K562 (cell line): ENCODE data around the gene SP4. TPM values are rescaled to one million over a fixed set of nuclear protein-coding genes. Genes with fewer than 3 reads are reported as not detected.

ENCODE experiments used
- ATAC-seq: fragments of 200-7000 bp; cut with Tn5 transposase; 3 replicates; pipeline ENCODE4 v1.9.1; 2020; ENCODE audit warnings: moderate library complexity
- BruUV-seq: library from RNA; stranded (reverse); fragments of 400-500 nt; replicated peaks from 2 replicates; lab custom pipeline; 2021; lab: Mats Ljungman, UMichigan
- CTCF ChIA-PET: fragments of 300-600 bp; formaldehyde crosslinking; extraction: SDS; loops from one replicate; lab custom pipeline; 2021; ENCODE audit warnings: low intra/inter-chr PET ratio; lab: Yijun Ruan, JAX
- POLR2A ChIA-PET: fragments of 300-600, 350-650 bp; sonication (Branson Sonifier 250); formaldehyde crosslinking; extraction: SDS; loops from one replicate; lab custom pipeline; 2021; ENCODE audit warnings: antibody characterized with exemption, inconsistent platforms; lab: Yijun Ruan, JAX
- DNase-seq, 4 experiments: peaks; one replicate each; pipeline versions ENCODE4 v3.0.0 to v3.0.0-alpha.2; 2011 to 2018; ENCODE audit warnings: low spot score in 3 of 4, mixed read lengths in 3 of 4; ENCODE audit errors: extremely low read depth in 1 of 4
- FAIRE-seq: peaks from 2 replicates; lab custom pipeline; 2011; peaks lifted over from hg19 to GRCh38; lab: Jason Lieb, UNC
- H2AFZ ChIP-seq: 2 replicates; pipeline ENCODE4 v1.6.0; 2011; ENCODE audit warnings: low read depth, low read length, control low read depth, inconsistent platforms
- H3K27ac ChIP-seq: fragments of 200-600 bp; 3 replicates; pipeline ENCODE4 v1.8.0; 2011; ENCODE audit warnings: low read depth, mild to moderate bottlenecking, control low read depth, inconsistent platforms, low read length, moderate library complexity, mixed read lengths; ENCODE audit errors: extremely low read depth
- H3K27me3 ChIP-seq, 2 experiments: fragments of 300-600 bp in 1 of 2; 2 replicates in 1 of 2; 3 replicates in 1 of 2; pipeline versions ENCODE4 v1.6.0 to v1.8.0; 2011; ENCODE audit warnings: inconsistent platforms in 2 of 2, low read length in 2 of 2, mild to moderate bottlenecking in 1 of 2, mixed read lengths in 1 of 2, moderate library complexity in 1 of 2; ENCODE audit not compliant: control insufficient read depth in 2 of 2, insufficient read depth in 2 of 2
- H3K36me3 ChIP-seq: fragments of 300-600 bp; 3 replicates; pipeline ENCODE4 v1.8.0; 2011; ENCODE audit warnings: mild to moderate bottlenecking, low read length, inconsistent platforms; ENCODE audit not compliant: control insufficient read depth, insufficient read depth
- H3K4me1 ChIP-seq, 2 experiments: fragments of 200-600 bp in 1 of 2; replicated peaks in 1 of 2; 2 replicates in 1 of 2; 3 replicates in 1 of 2; pipeline versions ENCODE4 v1.5.1 to v1.8.0; 2011; ENCODE audit warnings: inconsistent platforms in 2 of 2, low read length in 2 of 2, mild to moderate bottlenecking in 1 of 2, mixed read lengths in 1 of 2, moderate library complexity in 1 of 2; ENCODE audit not compliant: control insufficient read depth in 2 of 2, insufficient read depth in 2 of 2
- H3K4me2 ChIP-seq: 2 replicates; pipeline ENCODE4 v1.6.1; 2011; ENCODE audit warnings: low read length, control low read depth, inconsistent platforms, mixed read lengths; ENCODE audit not compliant: insufficient read depth
- H3K4me3 ChIP-seq: fragments of 200-600 bp; sonication (generic), shearing (Covaris generic); 2 replicates; pipeline ENCODE4 v1.5.1; 2016; ENCODE audit warnings: control low read depth, inconsistent platforms
- H3K79me2 ChIP-seq: fragments of 200-600 bp; 3 replicates; pipeline ENCODE4 v1.8.0; 2011; ENCODE audit warnings: low read length, inconsistent platforms; ENCODE audit not compliant: control insufficient read depth, insufficient read depth
- H3K9ac ChIP-seq, 2 experiments: 2 replicates each; pipeline versions ENCODE4 v1.6.0 to v1.6.1; 2011; ENCODE audit warnings: low read depth in 2 of 2, low read length in 2 of 2, control low read depth in 1 of 2, inconsistent platforms in 1 of 2, mild to moderate bottlenecking in 1 of 2, mixed read lengths in 1 of 2; ENCODE audit not compliant: insufficient read depth in 1 of 2
- H3K9me1 ChIP-seq: one replicate; pipeline ENCODE4 v1.6.0; 2011; ENCODE audit warnings: inconsistent platforms, mild to moderate bottlenecking, low read length, moderate library complexity; ENCODE audit not compliant: control insufficient read depth, insufficient read depth
- H3K9me3 ChIP-seq: replicated peaks from 2 replicates; pipeline ENCODE4 v1.5.1; 2011; ENCODE audit warnings: low read depth, low read length, inconsistent platforms; ENCODE audit not compliant: control insufficient read depth, insufficient read depth
- H4K20me1 ChIP-seq: replicated peaks from 2 replicates; pipeline ENCODE4 v1.6.1; 2011; ENCODE audit warnings: low read length, inconsistent platforms, mixed read lengths; ENCODE audit not compliant: control insufficient read depth, insufficient read depth
- CHD4 ChIP-seq: fragments of 200-600 bp; sonication (generic); IDR thresholded peaks from 3 replicates; pipeline ENCODE4 v1.6.1; 2012; ENCODE audit warnings: low read depth, mild to moderate bottlenecking, mixed read lengths, low read length, inconsistent platforms; ENCODE audit not compliant: insufficient read depth, insufficient replicate concordance, poor library complexity, severe bottlenecking
- FIP1L1 ChIP-seq: fragments of 200-400 bp; formaldehyde crosslinking; IDR thresholded peaks from 2 replicates; pipeline ENCODE4 v1.6.1; 2018; ENCODE audit warnings: mild to moderate bottlenecking, low read depth, low read length; ENCODE audit not compliant: poor library complexity, severe bottlenecking
- HDAC3 ChIP-seq: fragments of 450-650 bp; IDR thresholded peaks from 2 replicates; pipeline ENCODE4 v1.6.1; 2018; ENCODE audit warnings: borderline replicate concordance, mild to moderate bottlenecking, moderate library complexity; ENCODE audit not compliant: partially characterized antibody
- JUND ChIP-seq, 2 experiments: IDR thresholded peaks; 2 replicates in 1 of 2; 3 replicates in 1 of 2; pipeline ENCODE4 v1.6.1; 2011; ENCODE audit warnings: borderline replicate concordance in 2 of 2, low read depth in 2 of 2, low read length in 2 of 2, improper control_type of control experiment in 1 of 2, missing biosample characterization in 1 of 2, missing genetic modification characterization in 1 of 2, missing genetic modification reagents in 1 of 2
- NFIX ChIP-seq: fragments of 250-450 bp; sonication (Bioruptor Pico); IDR thresholded peaks from 2 replicates; pipeline ENCODE4 v1.4.0; 2020; ENCODE audit warnings: low read depth, mild to moderate bottlenecking, moderate library complexity
- NONO ChIP-seq, 2 experiments: fragments of 200-400 bp in 1 of 2; fragments of 450-650 bp in 1 of 2; formaldehyde crosslinking in 1 of 2; IDR thresholded peaks; 2 replicates each; pipeline ENCODE4 v1.6.1; 2017; ENCODE audit warnings: low read depth in 2 of 2, mild to moderate bottlenecking in 2 of 2, moderate library complexity in 2 of 2, low read length in 1 of 2
- RBM17 ChIP-seq: fragments of 200-400 bp; formaldehyde crosslinking; IDR thresholded peaks from 2 replicates; pipeline ENCODE4 v1.6.1; 2017; ENCODE audit warnings: low read depth, mild to moderate bottlenecking, low read length, borderline replicate concordance
- SIN3B ChIP-seq: fragments of 450-650 bp; IDR thresholded peaks from 2 replicates; pipeline ENCODE4 v1.6.1; 2017; ENCODE audit warnings: low read depth, mild to moderate bottlenecking, moderate library complexity
- STAT5A ChIP-seq: IDR thresholded peaks from 2 replicates; pipeline ENCODE4 v1.6.1; 2012; ENCODE audit warnings: low read length, inconsistent platforms, borderline replicate concordance
- TAF9B ChIP-seq: fragments of 450-650 bp; IDR thresholded peaks from 2 replicates; pipeline ENCODE4 v1.6.1; 2018; ENCODE audit warnings: mild to moderate bottlenecking; ENCODE audit not compliant: partially characterized antibody
- ZNF76 ChIP-seq: fragments of 250-450 bp; sonication (Bioruptor Pico); IDR thresholded peaks from 2 replicates; pipeline ENCODE4 v1.4.0; 2020; ENCODE audit warnings: mild to moderate bottlenecking, moderate library complexity, borderline replicate concordance
- WGBS: fragments of 100-300 bp; shearing (Covaris generic); methylation state at CpG from one replicate; pipeline ENCODE4 v1.1.6; 2016; ENCODE audit warnings: low coverage, mixed read lengths; ENCODE audit not compliant: insufficient coverage; ENCODE audit errors: missing lambda C conversion rate; 5-methylcytosine and 5-hydroxymethylcytosine counted together
- in situ Hi-C: fragments of 300-500 bp; cut with MboI; formaldehyde crosslinking; loops from 4 replicates; pipeline ENCODE4 v1.15.0; 2018; ENCODE audit warnings: inconsistent platforms, mixed read lengths
- intact Hi-C: fragments of 100-400 bp; cut with micrococcal nuclease; formaldehyde crosslinking; loops from 2 replicates; pipeline ENCODE4 v1.14.2; 2022
- polyA plus RNA-seq, 8 experiments: library from polyadenylated mRNA; depleted of rRNA in 4 of 8; stranded (reverse) in 5 of 8; unstranded in 3 of 8; fragments of >200 nt; fragmentation: Nextera tagmentation in 2 of 8; fragmentation: Illumina TruSeq in 1 of 8; extraction: Ambion mirVana in 2 of 8; extraction: Trizol in 1 of 8; gene quantifications; 2 replicates each; pipeline versions ENCODE4 v1.2.1 to v1.2.3, GENCODE V29; 2011 to 2014; ENCODE audit warnings: inconsistent platforms in 1 of 8, missing spikeins in 1 of 8
- total RNA-seq, 7 experiments: library from RNA; depleted of rRNA in 6 of 7; stranded (reverse); fragments of >200 nt in 6 of 7; fragmentation: Illumina TruSeq in 2 of 7; extraction: Trizol in 2 of 7; gene quantifications; 2 replicates each; pipeline versions ENCODE4 v1.2.1 to v1.2.3, GENCODE V29; 2011 to 2021; ENCODE audit warnings: low replicate concordance in 1 of 7
- TF ChIP-seq, protein P1 (sequence below): sonication (generic); IDR thresholded peaks from 2 replicates; pipeline ENCODE4 v1.6.1; 2016
- TF ChIP-seq, protein P2 (sequence below): fragments of 250-450 bp; sonication (Bioruptor Pico); IDR thresholded peaks from 2 replicates; pipeline ENCODE4 v1.8.0; 2021; ENCODE audit warnings: borderline replicate concordance, mild to moderate bottlenecking, moderate library complexity; ENCODE audit not compliant: poor library complexity, severe bottlenecking
- TF ChIP-seq, protein P3 (sequence below): sonication (generic); formaldehyde crosslinking; IDR thresholded peaks from 2 replicates; pipeline ENCODE4 v1.9.0; 2022; ENCODE audit warnings: mild to moderate bottlenecking, missing genetic modification reagents

SP4 gene
- total and polyA plus RNA-seq, 9 of the 15 experiments (the other 6 are each of a cell fraction or from before 2014, with no cell fraction given) = 2.4 to 9.4 (median 4.5) TPM

DNA sequence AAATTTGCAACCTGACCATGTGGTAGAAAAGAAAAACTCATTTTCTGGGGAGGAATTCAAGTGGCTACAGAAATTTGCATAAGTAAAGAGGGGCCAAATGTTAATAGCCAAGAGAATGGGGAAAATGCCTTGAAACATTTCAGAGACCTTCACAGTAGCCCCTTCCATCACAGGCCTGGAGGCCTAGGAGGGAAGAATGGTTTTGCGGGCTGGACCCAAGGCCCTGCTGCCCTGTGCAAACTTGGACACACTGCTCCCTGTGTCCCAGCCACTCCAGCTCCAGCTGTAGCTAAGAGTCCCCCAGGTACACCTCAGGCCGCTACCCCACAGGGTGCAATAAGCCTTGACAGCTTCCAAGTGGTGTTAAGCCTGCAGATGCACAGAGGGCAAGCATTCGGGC, 98.6 kb downstream of the SP4 start:
- no peak for TF ChIP-seq SIN3B
- TF ChIP-seq CHD4 = no peak
- no peak for TF ChIP-seq RBM17
- TF ChIP-seq, protein P1, sequence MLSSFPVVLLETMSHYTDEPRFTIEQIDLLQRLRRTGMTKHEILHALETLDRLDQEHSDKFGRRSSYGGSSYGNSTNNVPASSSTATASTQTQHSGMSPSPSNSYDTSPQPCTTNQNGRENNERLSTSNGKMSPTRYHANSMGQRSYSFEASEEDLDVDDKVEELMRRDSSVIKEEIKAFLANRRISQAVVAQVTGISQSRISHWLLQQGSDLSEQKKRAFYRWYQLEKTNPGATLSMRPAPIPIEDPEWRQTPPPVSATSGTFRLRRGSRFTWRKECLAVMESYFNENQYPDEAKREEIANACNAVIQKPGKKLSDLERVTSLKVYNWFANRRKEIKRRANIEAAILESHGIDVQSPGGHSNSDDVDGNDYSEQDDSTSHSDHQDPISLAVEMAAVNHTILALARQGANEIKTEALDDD = no peak
- no peak for TF ChIP-seq ZNF76 (CRISPR knock-in tag)
- no peak for TF ChIP-seq JUND (IDR thresholded peaks at IDR 0.05; ENCODE audit: borderline replicate concordance, low read depth, low read length)
- TF ChIP-seq JUND (tag; IDR thresholded peaks at IDR 0.05; ENCODE audit: borderline replicate concordance, low read depth, low read length) = no peak
- TF ChIP-seq HDAC3 = no peak
- TF ChIP-seq TAF9B = no peak
- TF ChIP-seq FIP1L1 = no peak
- TF ChIP-seq NFIX (CRISPR knock-in tag) = no peak
- TF ChIP-seq, protein P2, sequence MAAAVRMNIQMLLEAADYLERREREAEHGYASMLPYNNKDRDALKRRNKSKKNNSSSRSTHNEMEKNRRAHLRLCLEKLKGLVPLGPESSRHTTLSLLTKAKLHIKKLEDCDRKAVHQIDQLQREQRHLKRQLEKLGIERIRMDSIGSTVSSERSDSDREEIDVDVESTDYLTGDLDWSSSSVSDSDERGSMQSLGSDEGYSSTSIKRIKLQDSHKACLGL (CRISPR knock-in tag) = no peak
- TF ChIP-seq, protein P3, sequence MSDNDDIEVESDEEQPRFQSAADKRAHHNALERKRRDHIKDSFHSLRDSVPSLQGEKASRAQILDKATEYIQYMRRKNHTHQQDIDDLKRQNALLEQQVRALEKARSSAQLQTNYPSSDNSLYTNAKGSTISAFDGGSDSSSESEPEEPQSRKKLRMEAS (CRISPR knock-in tag) = no peak
- TF ChIP-seq STAT5A = no peak
- TF ChIP-seq NONO (IDR thresholded peaks at IDR 0.05; ENCODE audit: low read depth in 2 of 2, low read length in 1 of 2) = no peak
- no peak overlapping the region for H3K4me3 ChIP-seq
- H3K36me3 ChIP-seq = no peaks in the 10 kb centered on the region
- no peaks in the 10 kb centered on the region for H4K20me1 ChIP-seq
- POLR2A ChIA-PET = no interaction called here
- no peak for FAIRE-seq
- CTCF ChIA-PET = no interaction called here
- no TSS peak for BruUV-seq
- ATAC-seq = no peak
- intact Hi-C loops (no loop called here), in situ Hi-C loops (no loop called here)
- no peak overlapping the region for H3K4me2 ChIP-seq
- H3K9ac ChIP-seq = no peak overlapping the region
- no peak overlapping the region for H2AFZ ChIP-seq
- no peak for DNase-seq
- 5% methylated on average over 3 of the region's 3 CpGs for WGBS
- no peaks in the 10 kb centered on the region for H3K27me3 ChIP-seq
- H3K4me1 ChIP-seq = no peaks in the 10 kb centered on the region
- no peaks in the 10 kb centered on the region for H3K79me2 ChIP-seq
- no peaks in the 10 kb centered on the region for H3K9me1 ChIP-seq
- no peak overlapping the region for H3K27ac ChIP-seq
- H3K9me3 ChIP-seq = no peaks in the 10 kb centered on the region
